ENCODE results near the gene RNASE7.

The RNASE7 gene

GRCh38 chr14:21016413-21017190, 25.6 kb upstream of the RNASE7 start:
- FAIRE-seq (no peak), DNase-seq (ENCODE audit: insufficient read length, low spot score) (no peak)
- TF ChIP-seq CTCF (IDR thresholded peaks at IDR 0.05; ENCODE audit: insufficient read depth, missing control alignments): no peak

GRCh38 chr14:21017528-21018245, 24.5 kb upstream of the RNASE7 start:
- no peak for DNase-seq (ENCODE audit: insufficient read length, low spot score)
- TF ChIP-seq CTCF (IDR thresholded peaks at IDR 0.05; ENCODE audit: insufficient read depth, missing control alignments): no peak
- no peak for FAIRE-seq

- no peak for DNase-seq (ENCODE audit: insufficient read length, low spot score)
- TF ChIP-seq CTCF (IDR thresholded peaks at IDR 0.05; ENCODE audit: insufficient read depth, missing control alignments): no peak
- FAIRE-seq: no peak
These were observed 23.9 kb upstream of the RNASE7 start for GRCh38 chr14:21018286-21018685.

- no peak for TF ChIP-seq CTCF (IDR thresholded peaks at IDR 0.05; ENCODE audit: insufficient read depth, missing control alignments)
- FAIRE-seq (no peak), DNase-seq (ENCODE audit: insufficient read length, low spot score) (no peak)
These were observed 23.4 kb upstream of the RNASE7 start for GRCh38 chr14:21018781-21019180.

GRCh38 chr14:21019366-21019765, 22.8 kb upstream of the RNASE7 start:
- DNase-seq (ENCODE audit: insufficient read length, low spot score) (no peak), FAIRE-seq (no peak)
- no peak for TF ChIP-seq CTCF (IDR thresholded peaks at IDR 0.05; ENCODE audit: insufficient read depth, missing control alignments)

GRCh38 chr14:21020977-21021545, 21.1 kb upstream of the RNASE7 start:
- DNase-seq (ENCODE audit: insufficient read length, low spot score) (no peak), FAIRE-seq (no peak)
- TF ChIP-seq CTCF (IDR thresholded peaks at IDR 0.05; ENCODE audit: insufficient read depth, missing control alignments): no peak
